GM19452 (cell line): ENCODE data around the gene CCDC27.
"Not testable (repeated sequence)": the region's sequence is repeated elsewhere in the genome, so short reads cannot be mapped to it uniquely, and the experiment has no call there.

Experiments used
- ATAC-seq: cut with Tn5 transposase; IDR thresholded peaks from one replicate; pipeline ENCODE4 v1.9.1; 2021; ENCODE audit not compliant: unreplicated experiment

Gene CCDC27

DNA sequence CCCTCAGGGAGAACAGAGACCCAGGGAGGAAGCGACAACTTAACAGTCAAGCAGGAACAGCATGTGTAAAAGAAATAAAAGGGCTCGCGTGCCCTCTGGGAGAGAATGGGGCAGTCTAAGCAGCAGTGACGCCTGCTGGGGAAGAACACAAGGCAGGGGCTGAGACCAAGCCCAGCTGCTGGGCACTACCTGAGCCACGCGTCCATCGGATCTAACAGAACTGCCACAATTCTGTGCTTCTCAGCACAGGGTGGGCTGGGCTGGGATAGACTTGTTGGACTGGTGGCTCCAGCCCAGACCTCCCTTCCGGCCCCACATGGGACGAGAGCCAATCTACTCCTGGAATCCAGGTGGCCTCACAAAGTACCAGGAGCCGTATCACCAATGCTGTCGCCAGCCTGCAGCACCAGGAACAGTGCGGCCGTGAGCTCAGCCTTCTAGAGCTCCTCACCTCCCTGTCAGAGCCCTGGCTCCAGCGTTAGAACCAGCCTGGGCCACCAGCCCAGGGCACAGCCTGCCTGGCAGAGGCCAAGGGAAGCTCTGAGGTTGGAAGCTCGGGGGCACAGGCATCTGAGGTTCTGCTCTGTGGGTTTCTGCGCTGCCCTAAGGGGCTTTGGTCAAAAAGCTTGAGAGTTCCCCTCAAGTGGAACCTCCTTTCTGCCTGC, 36.6 kb downstream of the CCDC27 start:
- no peak for ATAC-seq

DNA sequence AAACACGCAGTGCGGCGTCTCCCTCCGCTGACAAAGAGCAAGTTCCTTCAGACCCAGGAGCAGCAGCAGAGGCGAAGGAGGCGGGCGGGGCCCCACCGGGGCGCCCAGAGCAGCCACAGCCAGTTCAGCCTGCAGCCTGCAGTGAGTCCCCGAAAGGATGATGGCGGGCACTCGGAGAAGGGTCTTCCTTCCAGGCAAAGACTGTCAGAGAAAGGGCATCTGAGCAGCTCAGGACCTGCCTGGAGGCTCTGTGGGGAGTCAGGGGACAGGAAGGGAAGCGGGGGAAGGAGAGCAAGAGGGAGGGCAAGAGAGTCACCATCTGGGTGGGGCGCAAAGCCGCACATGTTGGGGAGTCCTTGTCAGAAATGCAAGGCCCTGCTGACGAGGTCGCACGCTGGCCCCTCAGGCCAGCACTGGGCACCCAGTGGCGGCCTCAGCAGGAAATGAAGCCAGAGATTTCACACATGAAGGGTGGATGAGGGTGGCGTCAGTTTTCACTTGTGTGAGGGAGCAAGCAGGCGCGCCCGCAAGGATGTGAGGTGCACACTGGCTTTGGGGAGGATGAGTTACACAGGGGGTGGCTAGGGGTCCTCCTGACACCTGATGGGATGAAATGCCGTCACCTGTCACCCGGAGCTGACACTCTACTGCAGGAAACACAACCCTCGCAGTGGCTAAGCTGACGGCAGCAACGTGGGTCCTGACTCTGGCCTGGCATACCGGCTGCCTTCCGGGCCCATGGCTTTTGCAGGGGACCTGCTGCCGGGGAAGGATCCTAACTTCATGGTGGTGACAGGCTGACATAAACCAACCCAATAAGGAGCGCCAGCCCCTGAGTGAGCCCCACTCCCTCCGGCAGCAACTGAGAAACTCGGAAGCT, 37.4 kb downstream of the CCDC27 start:
- no peak for ATAC-seq

DNA sequence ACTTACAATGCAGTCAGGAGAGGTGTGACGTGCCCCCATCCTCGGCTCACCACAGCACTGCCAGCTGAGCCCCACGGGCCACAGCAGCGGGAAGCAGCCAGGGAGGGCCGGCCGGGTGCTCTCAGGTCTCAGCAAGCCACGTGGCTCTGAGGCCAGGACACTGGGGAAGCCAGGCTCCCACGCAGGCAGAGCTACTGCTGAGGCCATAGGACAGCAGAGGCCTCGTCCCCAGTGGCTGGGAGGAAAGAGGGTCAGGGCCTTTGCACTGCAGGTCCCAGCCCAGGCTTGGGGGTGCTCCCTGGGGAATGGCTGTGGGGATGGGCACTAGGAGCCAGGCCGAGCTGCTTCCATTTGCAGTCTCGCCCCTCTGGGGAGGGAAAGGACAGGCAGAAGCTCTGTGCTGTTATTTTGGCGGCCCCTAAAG, 38.3 kb downstream of the CCDC27 start:
- ATAC-seq = no peak

- no peak for ATAC-seq
Observed at GRCh38 chr1:3790952-3791351, 38.7 kb downstream of the CCDC27 start.

GRCh38 chr1:3795453-3796214, 43.4 kb downstream of the CCDC27 start:
- ATAC-seq = peak; percentile 26

- ATAC-seq = peak; percentile 98
Observed at GRCh38 chr1:3796215-3797061, 44.2 kb downstream of the CCDC27 start, which contains the start of gene LRRC47. TSS of gene LRRC47 (minus strand) at chr1:3796498. CDS start at chr1:3796476, 22 bp downstream.

GRCh38 chr1:3799976-3800685, 47.9 kb downstream of the CCDC27 start:
- no peak for ATAC-seq

DNA sequence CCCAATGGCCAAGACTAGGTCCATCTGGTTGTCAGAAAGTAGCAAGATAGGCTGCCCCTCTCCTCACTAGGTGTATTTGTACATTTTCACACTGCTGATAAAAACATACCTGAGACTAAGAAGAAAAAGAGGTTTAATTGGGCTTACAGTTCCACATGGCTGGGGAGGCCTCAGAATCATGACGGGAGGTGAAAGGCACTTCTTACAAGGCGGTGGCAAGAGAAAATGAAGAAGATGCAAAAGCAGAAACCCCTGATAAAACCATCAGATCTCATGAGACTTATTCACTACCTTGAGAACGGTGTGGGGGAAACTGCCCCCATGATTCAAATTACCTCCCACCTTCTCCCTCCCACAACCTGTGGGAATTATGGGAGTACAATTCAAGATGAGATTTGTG, 48.5 kb downstream of the CCDC27 start:
- not testable (repeated sequence) for ATAC-seq

DNA sequence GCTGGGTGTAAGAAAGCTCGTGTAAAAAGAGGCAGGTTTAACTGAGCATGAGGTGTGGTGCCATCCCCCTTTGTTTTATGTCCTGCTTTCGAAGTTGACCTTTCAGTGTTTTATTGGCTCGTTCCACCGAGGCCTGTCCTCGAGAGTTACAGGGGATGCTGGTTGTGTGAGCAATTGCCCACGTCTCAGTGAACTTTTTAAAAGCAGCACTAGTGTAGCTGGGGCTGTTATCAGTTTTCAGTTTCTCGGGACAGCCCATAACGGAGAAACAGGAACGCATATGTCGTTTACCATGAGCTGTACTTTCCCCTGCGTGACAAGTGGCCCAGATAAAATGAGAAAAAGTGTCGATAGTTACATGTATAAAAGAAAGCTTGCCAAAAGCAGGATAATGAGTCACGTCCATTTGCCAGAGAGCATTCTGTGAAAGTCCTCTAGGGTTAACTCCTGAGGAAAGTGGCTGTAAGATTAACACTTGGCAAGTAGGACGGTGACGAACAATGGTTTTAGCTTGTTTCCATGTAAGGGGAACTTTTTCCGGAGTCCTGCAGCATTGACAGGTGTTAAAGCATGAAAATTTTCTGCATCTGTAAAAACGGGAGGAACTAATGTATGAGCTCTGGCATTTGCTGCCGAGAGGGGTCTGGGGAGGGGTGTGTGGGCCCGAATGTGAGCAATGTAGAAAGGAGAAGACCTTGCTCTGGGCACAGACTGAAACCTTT, 51.8 kb downstream of the CCDC27 start:
- no peak for ATAC-seq

- ATAC-seq = not testable (repeated sequence)
Observed at GRCh38 chr1:3804627-3804944, 52.3 kb downstream of the CCDC27 start.

DNA sequence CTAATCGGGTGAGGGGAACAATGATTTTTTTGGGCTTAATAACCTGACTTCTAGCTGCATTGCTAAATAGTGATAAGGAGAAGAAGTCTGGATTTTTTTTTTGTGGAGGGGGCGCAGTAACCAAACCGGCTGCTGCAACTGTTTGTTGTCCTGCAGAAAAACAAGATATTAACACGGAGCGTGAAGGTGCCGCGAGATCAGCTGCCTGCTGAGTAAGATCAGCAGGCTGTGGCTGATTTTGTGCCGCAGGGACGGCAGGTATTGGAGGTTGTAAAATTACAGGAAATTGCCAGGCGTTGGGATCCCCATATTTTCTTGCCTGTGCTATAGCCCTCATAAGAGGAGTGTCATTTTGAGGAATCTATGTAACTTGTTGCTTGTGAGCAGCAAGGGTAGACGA, 52.8 kb downstream of the CCDC27 start:
- no peak for ATAC-seq

DNA sequence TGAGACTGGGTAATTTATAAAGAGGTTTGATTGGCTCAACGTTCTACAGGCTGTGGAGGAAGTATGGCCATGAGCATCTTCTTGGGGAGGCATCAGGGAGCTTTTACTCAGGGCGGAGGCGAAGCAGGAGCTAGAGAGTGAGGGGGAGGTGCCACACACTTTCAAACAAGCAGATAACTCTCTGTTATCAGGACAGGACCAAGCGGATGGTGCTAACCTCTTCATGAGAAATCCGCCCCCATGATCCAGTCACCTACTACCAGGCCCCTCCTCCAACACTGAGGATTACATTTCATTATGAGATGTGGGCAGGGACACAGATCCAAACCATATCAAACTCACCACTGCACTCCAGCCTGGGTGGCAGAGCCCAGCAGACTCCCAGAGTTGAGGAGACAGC, 55.5 kb downstream of the CCDC27 start:
- no peak for ATAC-seq

GRCh38 chr1:3809680-3810079, 57.4 kb downstream of the CCDC27 start:
- no peak for ATAC-seq

DNA sequence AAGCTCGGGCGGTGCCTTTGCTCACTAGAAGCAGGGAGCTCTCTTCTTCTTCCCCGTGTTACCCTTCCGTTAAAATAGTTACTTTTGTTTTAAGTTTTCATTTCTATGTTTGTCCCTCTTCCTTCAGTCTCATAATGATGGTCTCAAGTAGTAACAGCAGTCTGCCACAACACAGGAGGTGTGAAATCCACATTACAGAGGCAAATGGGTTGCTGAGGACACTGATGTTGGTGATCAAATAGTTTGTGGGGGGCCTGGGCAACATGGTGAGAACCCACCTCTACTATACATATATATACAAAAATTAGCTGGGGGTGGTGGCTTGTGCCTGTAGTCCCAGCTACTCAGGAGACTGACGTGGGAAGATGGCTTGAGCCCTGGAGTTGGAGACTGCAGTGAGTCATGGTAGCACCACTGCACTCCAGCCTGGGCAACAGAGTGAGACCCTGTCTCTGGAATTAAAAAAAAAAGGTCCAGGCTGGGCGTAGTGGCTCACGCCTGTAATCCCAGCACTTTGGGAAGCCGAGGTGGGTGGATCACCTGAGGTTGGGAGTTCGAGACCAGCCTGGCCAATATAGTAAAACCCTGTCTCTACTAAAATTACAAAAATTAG, 58.0 kb downstream of the CCDC27 start:
- not testable (repeated sequence) for ATAC-seq

DNA sequence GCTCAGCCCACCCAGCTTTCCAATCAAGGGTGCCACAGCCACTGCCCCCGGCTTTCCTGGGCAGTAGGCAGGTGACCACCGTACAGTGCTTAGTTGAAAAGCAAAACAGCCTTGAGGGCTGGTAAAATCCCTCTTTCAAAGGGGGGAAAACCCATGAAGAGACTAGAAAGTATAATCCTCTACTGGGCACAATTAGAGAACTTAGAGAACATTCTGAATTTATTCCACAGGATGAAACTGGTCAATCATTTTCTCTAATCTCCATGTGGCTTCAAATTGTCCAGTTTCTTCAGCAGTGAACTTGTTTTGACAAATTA, 59.3 kb downstream of the CCDC27 start:
- ATAC-seq = no peak

- no peak for ATAC-seq
Observed at GRCh38 chr1:3814065-3814464, 61.8 kb downstream of the CCDC27 start.

- no peak for ATAC-seq
Observed at GRCh38 chr1:3814771-3815561, 62.7 kb downstream of the CCDC27 start.

- ATAC-seq = no peak
Observed at GRCh38 chr1:3816331-3817137, 64.3 kb downstream of the CCDC27 start.
